Stimulated activated naive CD8-positive, alpha-beta T cell treated with anti-CD3 and anti-CD28 coated beads, Interleukin-15, Interleukin-2, amounts not matched to agents 100 ng/mL and 50 ng/mL, for 24 hours (primary cell): Measurements from ENCODE around the gene NR5A1.

Experiments
- H3K27ac Mint-ChIP-seq: one replicate; pipeline ENCODE4 v1.8.0; 2021; ENCODE audit warnings: mild to moderate bottlenecking, mixed read lengths
- H3K27me3 Mint-ChIP-seq: one replicate; pipeline ENCODE4 v1.8.0; 2021; ENCODE audit warnings: mixed read lengths
- H3K36me3 Mint-ChIP-seq: one replicate; pipeline ENCODE4 v1.8.0; 2021; ENCODE audit warnings: low read depth, mixed read lengths
- H3K4me1 Mint-ChIP-seq: one replicate; pipeline ENCODE4 v1.8.0; 2021; ENCODE audit warnings: low read depth, mixed read lengths
- H3K4me3 Mint-ChIP-seq: one replicate; pipeline ENCODE4 v1.8.0; 2021; ENCODE audit warnings: mild to moderate bottlenecking, mixed read lengths
- H3K9me3 Mint-ChIP-seq: one replicate; pipeline ENCODE4 v1.8.0; 2021; ENCODE audit warnings: mixed read lengths

NR5A1 gene

DNA sequence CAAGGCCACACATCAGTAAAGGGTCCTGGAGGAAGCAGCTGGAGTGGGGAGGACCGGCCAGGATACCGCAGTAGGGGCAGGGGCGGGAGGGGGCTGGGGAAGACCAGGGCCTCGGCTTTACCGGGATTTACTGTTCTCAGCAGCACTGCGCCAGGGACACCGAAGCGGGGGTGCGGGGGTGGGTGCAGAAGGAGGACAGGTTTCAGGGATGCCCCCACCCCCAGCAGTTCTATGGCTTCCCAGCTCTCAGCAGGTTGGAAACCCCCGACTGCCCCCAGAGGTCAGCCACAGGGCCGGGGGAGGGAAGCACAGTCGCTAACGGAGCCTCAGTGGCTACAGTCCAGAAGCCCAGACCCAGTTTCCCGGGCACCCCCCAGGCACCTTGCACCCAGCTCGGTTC lies 21.3 kb downstream of the NR5A1 start:
- Mint-ChIP-seq H3K9me3 (no peaks in the 10 kb centered on the region), H3K27ac (no peak overlapping the region), H3K4me3 (no peak overlapping the region), H3K36me3 (no peaks in the 10 kb centered on the region), H3K27me3 (no peaks in the 10 kb centered on the region), H3K4me1 (no peaks in the 10 kb centered on the region)

DNA sequence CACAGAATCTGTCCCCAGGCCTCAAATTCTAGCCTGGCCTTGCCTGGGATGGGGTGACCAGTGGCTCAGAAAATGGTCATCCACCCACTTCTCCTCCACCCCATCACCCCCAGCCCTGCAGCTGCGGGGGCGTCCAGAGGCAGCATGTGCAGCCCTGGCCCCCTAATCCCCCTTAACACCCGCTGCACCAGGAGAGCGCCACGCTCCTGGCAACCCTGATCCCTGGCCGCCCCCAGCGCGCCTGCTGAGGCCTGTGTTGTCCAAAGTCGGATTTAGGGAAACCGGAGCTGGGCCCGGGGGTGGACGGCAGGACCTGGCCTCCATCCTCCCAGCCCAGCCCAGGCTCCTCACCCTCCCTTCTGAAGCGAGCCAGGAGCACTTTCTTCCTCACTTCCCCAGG lies 22.0 kb downstream of the NR5A1 start:
- Mint-ChIP-seq H3K4me1 (no peaks in the 10 kb centered on the region), H3K4me3 (no peak overlapping the region), H3K27ac (no peak overlapping the region), H3K9me3 (no peaks in the 10 kb centered on the region), H3K27me3 (no peaks in the 10 kb centered on the region), H3K36me3 (no peaks in the 10 kb centered on the region)

DNA sequence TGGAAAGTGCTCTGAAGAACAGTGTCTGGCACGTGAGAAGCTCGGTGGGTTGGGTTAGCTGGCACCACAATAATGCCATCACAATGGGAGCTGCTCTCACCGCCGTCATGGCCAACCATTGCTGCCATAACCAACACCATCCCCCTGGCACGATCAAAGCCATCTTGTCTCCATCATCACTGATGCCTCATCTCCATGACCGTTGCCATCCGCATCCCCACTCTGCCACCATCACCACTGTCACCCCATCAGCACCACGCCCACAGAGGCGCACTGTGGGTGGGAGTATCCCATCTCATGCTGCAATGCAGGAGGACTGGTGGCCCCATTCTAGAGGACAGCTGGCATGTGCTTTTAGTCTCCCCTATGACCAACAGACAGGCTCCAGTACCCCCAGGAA lies 23.7 kb downstream of the NR5A1 start:
- Mint-ChIP-seq H3K4me1 (no peaks in the 10 kb centered on the region), H3K27me3 (peaks cover 10% of the 10 kb centered on the region), H3K9me3 (no peaks in the 10 kb centered on the region), H3K4me3 (no peak overlapping the region), H3K36me3 (no peaks in the 10 kb centered on the region), H3K27ac (no peak overlapping the region)

DNA sequence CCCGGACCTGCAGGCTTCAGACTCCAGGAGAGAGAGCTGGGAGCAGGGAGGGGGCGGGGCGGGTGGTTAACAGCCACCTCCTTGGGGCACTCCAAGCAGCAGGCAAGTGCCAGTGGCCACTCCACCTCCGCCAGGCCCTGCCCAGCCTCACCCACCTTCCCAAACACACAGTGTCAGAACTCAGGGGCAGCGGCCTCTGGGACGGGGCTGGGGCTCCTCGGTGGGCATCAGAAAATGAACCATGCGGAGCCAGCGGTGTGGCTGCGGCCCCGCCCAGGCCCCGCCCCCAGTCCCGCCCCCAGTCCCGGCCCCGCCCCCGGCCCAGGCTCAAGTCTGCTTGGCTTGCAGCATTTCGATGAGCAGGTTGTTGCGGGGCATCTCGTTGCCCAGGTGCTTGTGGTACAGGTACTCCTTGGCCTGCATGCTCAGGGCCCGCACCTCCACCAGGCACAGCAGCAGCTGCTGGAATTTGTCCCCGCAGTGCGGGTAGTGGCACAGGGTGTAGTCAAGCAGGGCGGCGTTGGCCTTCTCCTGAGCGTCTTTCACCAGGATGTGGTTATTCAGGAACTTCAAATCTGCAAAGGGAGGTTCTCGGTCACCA lies 24.7 kb downstream of the NR5A1 start:
- Mint-ChIP-seq H3K27me3 (peaks cover 14% of the 10 kb centered on the region), H3K4me1 (no peaks in the 10 kb centered on the region), H3K4me3 (no peak overlapping the region), H3K9me3 (no peaks in the 10 kb centered on the region), H3K36me3 (no peaks in the 10 kb centered on the region), H3K27ac (no peak overlapping the region)

GRCh38 chr9:124481115-124481514 lies 26.1 kb downstream of the NR5A1 start:
- H3K4me1 Mint-ChIP-seq = no peaks in the 10 kb centered on the region
- peaks cover 14% of the 10 kb centered on the region for H3K27me3 Mint-ChIP-seq
- no peaks in the 10 kb centered on the region for H3K36me3 Mint-ChIP-seq
- H3K27ac Mint-ChIP-seq = no peak overlapping the region
- H3K4me3 Mint-ChIP-seq = no peak overlapping the region
- H3K9me3 Mint-ChIP-seq = no peaks in the 10 kb centered on the region

- Mint-ChIP-seq H3K4me1 (no peaks in the 10 kb centered on the region), H3K27me3 (peaks cover 14% of the 10 kb centered on the region), H3K9me3 (no peaks in the 10 kb centered on the region), H3K4me3 (no peak overlapping the region), H3K36me3 (no peaks in the 10 kb centered on the region), H3K27ac (no peak overlapping the region)
Measured at GRCh38 chr9:124480621-124480981, 26.6 kb downstream of the NR5A1 start.

- Mint-ChIP-seq H3K27me3 (peaks cover 14% of the 10 kb centered on the region), H3K36me3 (no peaks in the 10 kb centered on the region), H3K4me1 (no peaks in the 10 kb centered on the region), H3K9me3 (no peaks in the 10 kb centered on the region), H3K27ac (no peak overlapping the region), H3K4me3 (no peak overlapping the region)
Measured at GRCh38 chr9:124479947-124480620, 27.1 kb downstream of the NR5A1 start.

DNA sequence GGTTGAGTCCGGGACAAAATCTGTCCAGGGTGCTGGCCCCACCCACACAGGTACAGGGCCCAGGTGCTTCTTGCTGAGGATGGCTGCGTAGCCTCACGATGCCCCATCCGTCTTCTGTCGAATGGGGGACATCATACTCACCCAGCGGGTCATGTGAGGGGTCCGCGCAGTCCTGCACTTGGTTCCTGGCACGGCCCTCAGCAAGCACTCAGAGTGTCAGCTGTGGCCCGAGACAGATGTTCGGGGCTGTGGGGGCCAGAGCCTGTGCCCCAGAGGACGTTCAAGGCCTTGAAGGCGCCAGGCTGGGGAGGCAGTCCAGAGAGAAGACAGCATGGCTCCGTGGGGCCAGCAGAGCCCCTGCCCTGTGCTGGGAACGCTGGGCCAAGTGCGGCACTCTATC lies 27.8 kb downstream of the NR5A1 start:
- H3K36me3 Mint-ChIP-seq = no peaks in the 10 kb centered on the region
- H3K4me1 Mint-ChIP-seq = no peaks in the 10 kb centered on the region
- H3K9me3 Mint-ChIP-seq = no peaks in the 10 kb centered on the region
- no peak overlapping the region for H3K4me3 Mint-ChIP-seq
- peaks cover 14% of the 10 kb centered on the region for H3K27me3 Mint-ChIP-seq
- no peak overlapping the region for H3K27ac Mint-ChIP-seq

DNA sequence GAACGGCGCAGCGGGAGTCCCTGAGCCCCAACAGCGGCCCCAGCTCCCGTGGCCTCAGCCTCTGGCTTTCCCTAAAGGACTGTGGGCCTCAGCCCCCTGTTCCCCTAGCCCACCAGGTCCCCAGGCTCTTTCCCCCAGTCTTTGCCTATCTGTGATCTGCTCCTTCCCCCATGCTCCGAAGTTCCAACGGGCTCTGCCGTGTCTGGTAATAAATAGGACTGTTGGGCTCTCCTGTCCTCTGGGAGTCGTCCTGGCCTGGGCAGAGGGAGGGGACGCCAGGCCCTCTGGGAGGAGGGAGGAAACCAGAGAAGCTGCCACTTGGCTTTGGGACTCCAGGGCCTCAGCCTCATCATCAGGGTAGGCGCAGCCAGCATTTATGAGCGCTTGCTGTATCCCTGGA lies 28.8 kb downstream of the NR5A1 start:
- H3K4me1 Mint-ChIP-seq = no peaks in the 10 kb centered on the region
- no peaks in the 10 kb centered on the region for H3K36me3 Mint-ChIP-seq
- no peaks in the 10 kb centered on the region for H3K9me3 Mint-ChIP-seq
- no peak overlapping the region for H3K27ac Mint-ChIP-seq
- no peak overlapping the region for H3K4me3 Mint-ChIP-seq
- H3K27me3 Mint-ChIP-seq = peaks cover 14% of the 10 kb centered on the region

DNA sequence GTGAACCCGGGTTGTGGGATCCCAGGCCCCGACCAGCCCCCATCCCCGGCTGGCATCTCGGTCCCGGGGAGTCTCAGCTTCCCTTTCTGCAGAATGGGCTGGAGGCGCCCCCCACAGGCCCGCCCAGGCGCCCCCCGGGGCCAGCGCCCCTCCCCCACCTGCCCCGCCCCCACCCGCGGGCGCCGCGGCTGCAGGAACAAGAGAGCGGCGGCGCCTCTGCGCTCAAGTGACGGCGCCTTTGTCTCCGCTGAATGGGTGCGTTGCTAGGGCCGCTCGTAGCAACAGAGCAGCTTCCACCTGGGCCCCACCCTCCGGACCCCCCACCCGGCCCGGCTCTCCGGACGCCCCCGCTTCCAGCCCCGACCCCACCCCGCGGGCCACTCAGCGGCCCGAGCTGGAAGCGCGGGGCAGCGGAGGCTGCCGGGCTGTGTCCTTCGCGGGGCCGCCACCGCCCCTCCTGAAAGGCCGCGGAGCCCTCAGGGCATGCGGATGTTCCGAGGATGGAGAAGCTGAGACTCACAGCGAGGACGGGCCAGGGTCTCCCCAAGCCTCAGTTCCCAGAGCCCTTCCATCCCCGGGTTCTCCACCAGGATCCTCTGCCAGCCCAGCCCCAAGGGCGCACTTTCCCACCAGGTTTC lies 29.4 kb downstream of the NR5A1 start:
- Mint-ChIP-seq H3K4me1 (no peaks in the 10 kb centered on the region), H3K9me3 (no peaks in the 10 kb centered on the region), H3K27me3 (peaks cover 14% of the 10 kb centered on the region), H3K36me3 (no peaks in the 10 kb centered on the region), H3K27ac (no peak overlapping the region), H3K4me3 (no peak overlapping the region)

GRCh38 chr9:124477211-124477647 lies 30.0 kb downstream of the NR5A1 start:
- Mint-ChIP-seq H3K27ac (no peak overlapping the region), H3K27me3 (peaks cover 15% of the 10 kb centered on the region), H3K36me3 (no peaks in the 10 kb centered on the region), H3K4me1 (no peaks in the 10 kb centered on the region), H3K4me3 (no peak overlapping the region), H3K9me3 (no peaks in the 10 kb centered on the region)

GRCh38 chr9:124475868-124476690 lies 31.1 kb downstream of the NR5A1 start:
- Mint-ChIP-seq H3K9me3 (no peaks in the 10 kb centered on the region), H3K4me1 (no peaks in the 10 kb centered on the region), H3K4me3 (no peak overlapping the region), H3K27me3 (peaks cover 19% of the 10 kb centered on the region), H3K36me3 (no peaks in the 10 kb centered on the region), H3K27ac (no peak overlapping the region)

DNA sequence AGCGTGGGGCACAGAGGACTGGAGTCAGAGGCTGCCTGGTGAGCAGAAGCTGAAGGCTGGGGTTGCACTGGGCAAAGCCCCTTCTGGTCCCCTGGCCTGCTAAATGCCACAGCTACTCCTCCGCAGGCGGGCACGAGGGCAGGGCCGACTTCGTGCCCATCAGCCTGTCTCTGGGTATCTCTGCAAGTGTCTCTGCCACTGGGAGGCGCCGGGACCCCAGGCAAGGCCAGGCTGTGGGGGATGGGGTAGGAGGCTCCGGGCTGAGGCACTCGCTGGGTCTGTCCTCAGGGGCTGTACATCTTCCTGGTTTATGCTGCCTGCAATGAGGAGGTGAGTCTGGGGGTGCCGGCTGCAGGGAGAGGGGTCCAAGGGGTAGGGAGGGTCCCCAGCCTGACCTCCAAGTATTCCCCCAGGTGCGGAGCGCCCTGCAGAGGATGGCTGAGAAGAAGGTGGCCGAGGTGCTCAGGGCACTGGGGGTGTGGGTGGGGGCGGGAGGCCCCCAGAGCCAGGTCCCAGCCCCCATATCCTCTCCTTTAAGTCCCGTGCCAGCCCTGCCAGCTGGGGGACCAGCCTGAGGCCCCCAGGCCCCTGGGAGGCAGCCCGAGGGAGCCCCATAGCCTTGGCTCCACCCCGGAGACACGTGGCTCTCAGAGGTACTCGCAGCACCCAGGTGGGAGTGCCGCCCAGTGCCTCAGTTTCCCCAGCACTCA lies 31.9 kb downstream of the NR5A1 start:
- no peak overlapping the region for H3K4me3 Mint-ChIP-seq
- no peaks in the 10 kb centered on the region for H3K36me3 Mint-ChIP-seq
- no peaks in the 10 kb centered on the region for H3K4me1 Mint-ChIP-seq
- no peaks in the 10 kb centered on the region for H3K9me3 Mint-ChIP-seq
- peaks cover 19% of the 10 kb centered on the region for H3K27me3 Mint-ChIP-seq
- H3K27ac Mint-ChIP-seq = no peak overlapping the region

GRCh38 chr9:124474151-124474550 lies 33.0 kb downstream of the NR5A1 start:
- no peaks in the 10 kb centered on the region for H3K9me3 Mint-ChIP-seq
- H3K36me3 Mint-ChIP-seq = no peaks in the 10 kb centered on the region
- peaks cover 14% of the 10 kb centered on the region for H3K27me3 Mint-ChIP-seq
- H3K4me3 Mint-ChIP-seq = no peak overlapping the region
- H3K4me1 Mint-ChIP-seq = no peaks in the 10 kb centered on the region
- no peak overlapping the region for H3K27ac Mint-ChIP-seq
